Vagina (tissue), 2 donors: Measurements from ENCODE around the gene NEK6. TPM values are rescaled to one million over a fixed set of nuclear protein-coding genes. Genes with fewer than 3 reads are reported as not detected.

Experiments
- DNase-seq, 2 donors: peaks; one replicate each; pipeline ENCODE4 v3.0.0-alpha.2; 2017; ENCODE audit errors: extremely low spot score in 2 of 2
- H3K27ac ChIP-seq: fragments of 200-600 bp; sonication (generic); one replicate; pipeline ENCODE4 v1.5.1; 2019
- H3K27me3 ChIP-seq: fragments of 200-600 bp; sonication (generic); one replicate; pipeline ENCODE4 v1.5.1; 2019
- H3K36me3 ChIP-seq, 2 donors: fragments of 200-600 bp; sonication (generic); one replicate each; pipeline ENCODE4 v1.5.1; 2017 to 2019
- H3K4me1 ChIP-seq: fragments of 200-600 bp; sonication (generic); one replicate; pipeline ENCODE4 v1.5.1; 2019
- H3K4me3 ChIP-seq, 2 donors: fragments of 200-600 bp; sonication (generic); 1 replicate in 1 of 2; 2 replicates in 1 of 2; pipeline ENCODE4 v1.5.1; 2016 to 2019
- H3K9me3 ChIP-seq: fragments of 200-600 bp; sonication (generic); one replicate; pipeline ENCODE4 v1.5.1; 2019
- POLR2A ChIP-seq, 2 donors: fragments of 450-650 bp; IDR thresholded peaks; one replicate each; pipeline ENCODE4 v1.6.1; 2017; ENCODE audit warnings: antibody characterized with exemption in 2 of 2, mild to moderate bottlenecking in 2 of 2, moderate library complexity in 2 of 2
- POLR2AphosphoS5 ChIP-seq, 2 donors: sonication (generic); formaldehyde crosslinking; IDR thresholded peaks; one replicate each; pipeline ENCODE4 v1.9.0; 2017; ENCODE audit warnings: antibody characterized with exemption in 2 of 2, mild to moderate bottlenecking in 2 of 2, low read depth in 1 of 2; ENCODE audit not compliant: insufficient read depth in 1 of 2
- intact Hi-C: fragments of 100-400 bp; cut with DNase I; formaldehyde crosslinking; loops from one replicate; pipeline ENCODE4 v1.15.1; 2023
- total RNA-seq: library from RNA; depleted of rRNA; stranded (reverse); fragments of >200 nt; gene quantifications from one replicate; pipeline ENCODE4 v1.2.3, GENCODE V29; 2016
- TF ChIP-seq, protein P1 (sequence below), 3 experiments: fragments of 450-650 bp in 2 of 3; fragments of 200-600 bp in 1 of 3; sonication (generic) in 1 of 3; IDR thresholded peaks; one replicate each; pipeline ENCODE4 v1.5.1; 2017 to 2019; ENCODE audit warnings: antibody characterized with exemption in 3 of 3, mild to moderate bottlenecking in 2 of 3, moderate library complexity in 2 of 3

The NEK6 gene
- total RNA-seq, 1 donor from 2014 or later, result 44.4 TPM

DNA sequence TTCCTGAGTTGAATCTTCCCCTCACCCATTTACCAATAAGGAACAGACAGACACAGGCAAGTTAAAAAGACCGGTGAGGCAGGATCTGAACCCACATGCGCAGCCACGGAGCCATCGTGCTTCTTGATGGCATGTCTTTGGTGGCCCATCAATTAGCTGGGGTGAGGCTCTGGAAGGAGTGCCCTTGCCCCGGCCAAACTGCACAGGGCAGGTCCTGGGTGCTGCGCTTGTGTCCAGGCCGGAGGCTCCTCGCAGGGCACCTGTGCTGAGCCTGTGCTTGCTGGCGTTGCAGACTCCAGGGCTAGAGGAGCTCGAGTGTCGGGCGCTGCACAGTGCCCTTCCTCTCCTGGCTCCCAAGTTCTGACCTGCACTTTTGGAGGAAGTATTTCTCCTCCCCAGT, 91.1 kb downstream of the NEK6 start:
- H3K36me3 ChIP-seq, result peaks cover 0 to 80% of the 10 kb centered on the region in 2 donors
- H3K9me3 ChIP-seq, result no peaks in the 10 kb centered on the region
- no peak for DNase-seq
- H3K4me3 ChIP-seq, result no peak overlapping the region
- H3K27me3 ChIP-seq, result no peaks in the 10 kb centered on the region
- intact Hi-C loops, result no loop called here
- H3K4me1 ChIP-seq, result peaks cover under 1% of the 10 kb centered on the region
- TF ChIP-seq POLR2AphosphoS5 (IDR thresholded peaks at IDR 0.05; ENCODE audit: insufficient read depth in 1 of 2, low read depth in 1 of 2) (no peak), POLR2A (IDR thresholded peaks at IDR 0.05) (no peak)
- TF ChIP-seq, protein P1, sequence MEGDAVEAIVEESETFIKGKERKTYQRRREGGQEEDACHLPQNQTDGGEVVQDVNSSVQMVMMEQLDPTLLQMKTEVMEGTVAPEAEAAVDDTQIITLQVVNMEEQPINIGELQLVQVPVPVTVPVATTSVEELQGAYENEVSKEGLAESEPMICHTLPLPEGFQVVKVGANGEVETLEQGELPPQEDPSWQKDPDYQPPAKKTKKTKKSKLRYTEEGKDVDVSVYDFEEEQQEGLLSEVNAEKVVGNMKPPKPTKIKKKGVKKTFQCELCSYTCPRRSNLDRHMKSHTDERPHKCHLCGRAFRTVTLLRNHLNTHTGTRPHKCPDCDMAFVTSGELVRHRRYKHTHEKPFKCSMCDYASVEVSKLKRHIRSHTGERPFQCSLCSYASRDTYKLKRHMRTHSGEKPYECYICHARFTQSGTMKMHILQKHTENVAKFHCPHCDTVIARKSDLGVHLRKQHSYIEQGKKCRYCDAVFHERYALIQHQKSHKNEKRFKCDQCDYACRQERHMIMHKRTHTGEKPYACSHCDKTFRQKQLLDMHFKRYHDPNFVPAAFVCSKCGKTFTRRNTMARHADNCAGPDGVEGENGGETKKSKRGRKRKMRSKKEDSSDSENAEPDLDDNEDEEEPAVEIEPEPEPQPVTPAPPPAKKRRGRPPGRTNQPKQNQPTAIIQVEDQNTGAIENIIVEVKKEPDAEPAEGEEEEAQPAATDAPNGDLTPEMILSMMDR (IDR thresholded peaks at IDR 0.05), result no peak
- no peak overlapping the region for H3K27ac ChIP-seq

DNA sequence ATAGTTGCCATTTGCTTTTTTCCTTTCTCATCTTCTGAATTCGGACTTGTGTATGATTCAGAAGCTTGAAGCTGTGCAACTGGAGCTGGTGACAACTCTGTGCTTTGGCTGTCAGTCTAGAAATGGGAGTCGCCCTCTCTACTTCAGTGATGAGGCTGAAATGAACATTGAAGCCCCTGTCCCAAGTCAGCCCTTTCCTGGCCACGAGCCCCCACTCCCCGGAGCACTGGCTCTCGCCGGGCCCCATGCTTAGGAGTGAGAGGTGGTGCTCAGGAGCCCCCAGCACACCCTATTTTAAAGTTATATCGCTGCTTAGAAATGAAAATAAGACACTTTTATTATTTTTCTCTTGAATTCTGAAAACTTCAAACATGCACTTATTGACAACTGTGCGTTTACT, 91.5 kb downstream of the NEK6 start:
- H3K27me3 ChIP-seq, result no peaks in the 10 kb centered on the region
- H3K4me3 ChIP-seq, result no peak overlapping the region
- H3K4me1 ChIP-seq, result no peaks in the 10 kb centered on the region
- DNase-seq, result no peak
- intact Hi-C loops, result no loop called here
- H3K27ac ChIP-seq, result no peak overlapping the region
- H3K36me3 ChIP-seq, result peaks cover 0 to 84% of the 10 kb centered on the region in 2 donors
- H3K9me3 ChIP-seq, result no peaks in the 10 kb centered on the region
- TF ChIP-seq POLR2A (IDR thresholded peaks at IDR 0.05), result no peak
- TF ChIP-seq, protein P1 (IDR thresholded peaks at IDR 0.05), result no peak
- no peak for TF ChIP-seq POLR2AphosphoS5 (IDR thresholded peaks at IDR 0.05; ENCODE audit: insufficient read depth in 1 of 2, low read depth in 1 of 2)

DNA sequence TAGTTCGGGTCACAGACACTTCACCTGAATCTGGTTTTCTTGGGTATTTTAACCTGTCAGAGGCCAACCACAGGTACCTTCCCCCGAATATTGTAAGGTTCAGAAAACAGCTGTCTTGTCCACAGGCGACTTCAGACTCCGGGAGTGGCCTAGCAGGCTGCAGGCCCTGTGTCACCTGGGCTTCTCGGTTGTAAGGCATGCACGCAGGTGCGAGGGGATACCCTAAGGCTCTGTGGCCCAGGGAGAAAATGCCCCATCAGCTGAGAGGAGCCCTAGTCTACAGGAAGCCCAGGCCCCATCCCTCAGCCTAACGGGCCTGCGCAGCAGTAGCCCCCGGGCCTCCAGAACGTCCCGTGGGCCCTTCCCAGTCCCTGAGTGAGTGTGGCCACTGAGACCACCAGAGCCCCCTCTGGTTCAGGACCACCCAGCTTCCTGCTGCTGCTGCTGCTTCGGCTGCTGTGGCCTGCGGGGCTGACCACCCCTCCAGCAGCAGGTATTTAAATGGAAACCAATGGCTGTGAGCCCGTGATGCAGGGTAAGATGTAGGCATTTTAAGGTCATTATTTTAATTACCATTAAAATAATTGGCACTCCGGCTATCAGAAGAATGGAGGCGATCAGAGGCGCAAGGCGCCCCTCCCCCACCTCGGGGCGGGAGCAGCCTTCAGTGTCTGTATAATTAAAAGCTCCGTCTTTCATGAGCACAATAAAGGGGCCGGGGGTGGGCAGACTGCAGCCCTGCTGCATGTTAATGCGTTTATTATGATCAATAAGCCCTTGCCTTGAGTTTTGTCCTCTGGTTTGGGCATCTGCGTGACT, 92.1 kb downstream of the NEK6 start:
- no peak for DNase-seq
- Histone ChIP-seq H3K4me1 (no peaks in the 10 kb centered on the region), H3K27me3 (no peaks in the 10 kb centered on the region), H3K9me3 (no peaks in the 10 kb centered on the region), H3K4me3 (no peak overlapping the region), H3K36me3 (peaks cover 0 to 79% of the 10 kb centered on the region in 2 donors), H3K27ac (no peak overlapping the region)
- intact Hi-C loops, result no loop called here
- TF ChIP-seq, protein P1 (IDR thresholded peaks at IDR 0.05), result no peak
- TF ChIP-seq POLR2AphosphoS5 (IDR thresholded peaks at IDR 0.05; ENCODE audit: insufficient read depth in 1 of 2, low read depth in 1 of 2), result no peak

DNA sequence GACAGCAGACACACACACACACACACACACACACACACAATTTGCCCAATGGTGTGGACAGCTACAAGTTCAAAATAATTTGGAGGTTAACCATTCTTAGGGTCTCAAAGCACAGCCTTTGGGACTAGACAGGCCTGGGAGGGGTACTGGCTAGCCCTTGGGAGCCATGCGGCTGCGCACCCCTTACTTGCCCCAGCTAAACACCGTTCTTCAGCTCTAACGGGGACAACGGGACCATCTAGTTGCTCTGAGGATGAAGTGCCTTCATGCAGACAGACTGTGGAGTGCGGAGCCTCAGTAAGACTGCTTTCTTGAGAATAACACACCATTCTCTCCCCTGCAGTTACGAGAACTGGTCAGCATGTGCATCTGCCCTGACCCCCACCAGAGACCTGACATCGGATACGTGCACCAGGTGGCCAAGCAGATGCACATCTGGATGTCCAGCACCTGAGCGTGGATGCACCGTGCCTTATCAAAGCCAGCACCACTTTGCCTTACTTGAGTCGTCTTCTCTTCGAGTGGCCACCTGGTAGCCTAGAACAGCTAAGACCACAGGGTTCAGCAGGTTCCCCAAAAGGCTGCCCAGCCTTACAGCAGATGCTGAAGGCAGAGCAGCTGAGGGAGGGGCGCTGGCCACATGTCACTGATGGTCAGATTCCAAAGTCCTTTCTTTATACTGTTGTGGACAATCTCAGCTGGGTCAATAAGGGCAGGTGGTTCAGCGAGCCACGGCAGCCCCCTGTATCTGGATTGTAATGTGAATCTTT, 92.9 kb downstream of the NEK6 start:
- Histone ChIP-seq H3K27ac (no peak overlapping the region), H3K9me3 (no peaks in the 10 kb centered on the region), H3K27me3 (no peaks in the 10 kb centered on the region), H3K4me1 (no peaks in the 10 kb centered on the region), H3K36me3 (peaks cover 0 to 71% of the 10 kb centered on the region in 2 donors), H3K4me3 (no peak overlapping the region)
- no peak for DNase-seq
- TF ChIP-seq POLR2A (IDR thresholded peaks at IDR 0.05), result no peak
- TF ChIP-seq, protein P1 (IDR thresholded peaks at IDR 0.05), result no peak
- no peak for TF ChIP-seq POLR2AphosphoS5 (IDR thresholded peaks at IDR 0.05; ENCODE audit: insufficient read depth in 1 of 2, low read depth in 1 of 2)
- intact Hi-C loops, result no loop called here
